Subcutaneous adipose tissue (tissue), 4 donors: ENCODE results near the gene CD244. TPM values are rescaled to one million over a fixed set of nuclear protein-coding genes. Genes with fewer than 3 reads are reported as not detected.

ENCODE experiments used
- total RNA-seq, 4 donors: library from RNA; depleted of rRNA; stranded (reverse); fragments of >200 nt; gene quantifications; one replicate each; pipeline ENCODE4 v1.1.0, GENCODE V29; 2016
- TF ChIP-seq, protein P1 (sequence below): fragments of 450-650 bp; IDR thresholded peaks from one replicate; pipeline ENCODE4 v1.5.1; 2016; ENCODE audit warnings: low read depth, mild to moderate bottlenecking, control low read depth, antibody characterized with exemption, moderate library complexity

CD244 gene
- total RNA-seq, 4 donors from 2014 or later = 0.88 to 3.2 TPM; not detected in 2

DNA sequence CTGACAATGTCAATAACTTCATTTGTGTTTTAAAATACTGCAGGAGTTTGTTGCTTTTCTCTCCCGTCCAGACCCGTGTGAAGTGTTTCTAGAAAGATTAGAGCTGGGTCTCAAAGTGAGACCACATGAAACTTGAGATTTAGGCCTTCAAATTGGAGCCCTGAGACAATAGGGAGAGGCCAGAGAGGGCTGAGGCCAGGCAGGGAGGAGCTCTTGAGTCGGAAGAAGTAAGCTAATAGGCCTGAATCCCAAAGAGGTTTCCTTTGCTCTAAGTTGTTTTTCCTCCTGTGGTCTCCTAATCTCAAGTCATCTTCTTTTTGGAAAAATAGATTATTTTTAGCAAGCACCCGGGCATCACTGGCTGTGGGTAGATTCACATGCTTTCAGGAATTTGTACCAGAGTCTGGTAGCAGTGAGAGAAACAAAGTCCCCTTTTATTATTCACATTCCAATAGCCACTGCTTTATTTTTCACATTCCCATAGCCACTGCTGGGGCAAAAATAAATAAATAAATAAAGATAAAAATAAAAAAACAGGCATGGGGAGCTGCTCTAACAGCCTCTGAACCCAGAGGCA is 25.6 kb downstream of the CD244 start:
- TF ChIP-seq, protein P1, sequence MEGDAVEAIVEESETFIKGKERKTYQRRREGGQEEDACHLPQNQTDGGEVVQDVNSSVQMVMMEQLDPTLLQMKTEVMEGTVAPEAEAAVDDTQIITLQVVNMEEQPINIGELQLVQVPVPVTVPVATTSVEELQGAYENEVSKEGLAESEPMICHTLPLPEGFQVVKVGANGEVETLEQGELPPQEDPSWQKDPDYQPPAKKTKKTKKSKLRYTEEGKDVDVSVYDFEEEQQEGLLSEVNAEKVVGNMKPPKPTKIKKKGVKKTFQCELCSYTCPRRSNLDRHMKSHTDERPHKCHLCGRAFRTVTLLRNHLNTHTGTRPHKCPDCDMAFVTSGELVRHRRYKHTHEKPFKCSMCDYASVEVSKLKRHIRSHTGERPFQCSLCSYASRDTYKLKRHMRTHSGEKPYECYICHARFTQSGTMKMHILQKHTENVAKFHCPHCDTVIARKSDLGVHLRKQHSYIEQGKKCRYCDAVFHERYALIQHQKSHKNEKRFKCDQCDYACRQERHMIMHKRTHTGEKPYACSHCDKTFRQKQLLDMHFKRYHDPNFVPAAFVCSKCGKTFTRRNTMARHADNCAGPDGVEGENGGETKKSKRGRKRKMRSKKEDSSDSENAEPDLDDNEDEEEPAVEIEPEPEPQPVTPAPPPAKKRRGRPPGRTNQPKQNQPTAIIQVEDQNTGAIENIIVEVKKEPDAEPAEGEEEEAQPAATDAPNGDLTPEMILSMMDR = no peak

DNA sequence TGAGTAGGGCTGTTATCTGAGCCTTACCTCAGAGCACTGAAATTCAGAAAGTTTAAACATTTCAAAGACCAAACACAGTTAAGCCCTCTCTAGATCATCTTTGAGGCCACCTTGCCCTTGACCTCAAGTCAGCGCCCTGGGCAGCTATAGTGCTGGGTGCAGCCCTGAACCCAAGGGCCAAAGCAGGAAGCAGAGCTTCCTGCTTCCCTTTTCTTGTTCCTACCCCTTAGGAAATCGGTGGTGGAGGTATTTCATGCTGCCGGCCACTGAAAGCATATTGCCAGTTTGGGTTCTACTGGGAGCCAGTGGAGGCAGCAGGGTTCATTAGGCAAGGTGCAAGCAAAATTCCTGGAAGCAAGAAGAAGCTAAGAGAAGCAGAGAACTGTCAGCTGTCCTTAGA is 26.1 kb downstream of the CD244 start:
- TF ChIP-seq, protein P1 = no peak

DNA sequence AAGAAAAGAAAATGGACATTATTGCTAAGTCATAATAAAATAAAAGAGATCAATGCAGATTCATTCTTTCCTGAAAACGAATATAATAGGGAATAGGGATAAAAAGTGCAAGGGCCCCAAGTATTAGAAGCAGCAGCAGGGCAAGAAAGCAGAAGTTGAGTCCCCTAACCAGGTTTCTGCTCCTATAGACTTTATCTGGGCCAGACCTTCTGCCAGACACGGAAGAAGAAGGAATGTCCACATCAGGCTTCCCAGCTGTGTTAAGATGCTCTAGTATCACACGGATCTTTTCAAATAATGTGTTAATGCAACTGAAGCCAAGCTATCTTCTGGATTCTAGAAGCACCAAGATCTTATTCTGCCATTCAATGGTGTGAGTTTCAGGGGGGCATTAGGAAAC is 26.9 kb downstream of the CD244 start:
- TF ChIP-seq, protein P1 = no peak

DNA sequence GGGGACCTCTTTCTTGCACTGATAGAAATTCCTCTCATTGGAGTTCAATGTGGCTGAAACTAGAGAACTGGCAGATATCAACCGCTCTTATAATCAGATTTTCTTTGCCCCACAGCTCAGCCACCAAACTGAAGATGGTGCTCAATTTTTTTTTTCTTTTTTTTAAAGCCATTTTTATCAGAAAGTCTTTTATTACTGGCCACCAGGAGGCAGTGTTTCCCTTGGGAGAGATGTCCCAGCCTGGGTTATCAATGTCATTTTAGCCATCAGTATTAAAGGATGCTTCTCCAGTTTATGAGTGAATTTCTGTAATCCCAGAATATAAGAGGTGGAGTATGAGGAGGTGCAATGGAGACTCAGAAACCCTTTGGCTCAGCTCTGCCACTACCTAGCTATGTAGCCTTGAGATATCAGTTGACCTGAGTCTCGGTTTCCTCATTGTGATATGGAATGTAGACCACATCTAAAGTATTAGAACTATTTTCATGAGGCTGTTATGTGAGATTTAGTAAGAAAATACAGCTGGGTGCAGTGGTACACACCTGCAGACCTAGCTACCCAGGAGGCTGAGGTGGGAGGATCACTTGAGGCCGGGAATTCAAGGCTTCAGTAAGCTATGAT is 27.6 kb downstream of the CD244 start:
- TF ChIP-seq, protein P1 = no peak

DNA sequence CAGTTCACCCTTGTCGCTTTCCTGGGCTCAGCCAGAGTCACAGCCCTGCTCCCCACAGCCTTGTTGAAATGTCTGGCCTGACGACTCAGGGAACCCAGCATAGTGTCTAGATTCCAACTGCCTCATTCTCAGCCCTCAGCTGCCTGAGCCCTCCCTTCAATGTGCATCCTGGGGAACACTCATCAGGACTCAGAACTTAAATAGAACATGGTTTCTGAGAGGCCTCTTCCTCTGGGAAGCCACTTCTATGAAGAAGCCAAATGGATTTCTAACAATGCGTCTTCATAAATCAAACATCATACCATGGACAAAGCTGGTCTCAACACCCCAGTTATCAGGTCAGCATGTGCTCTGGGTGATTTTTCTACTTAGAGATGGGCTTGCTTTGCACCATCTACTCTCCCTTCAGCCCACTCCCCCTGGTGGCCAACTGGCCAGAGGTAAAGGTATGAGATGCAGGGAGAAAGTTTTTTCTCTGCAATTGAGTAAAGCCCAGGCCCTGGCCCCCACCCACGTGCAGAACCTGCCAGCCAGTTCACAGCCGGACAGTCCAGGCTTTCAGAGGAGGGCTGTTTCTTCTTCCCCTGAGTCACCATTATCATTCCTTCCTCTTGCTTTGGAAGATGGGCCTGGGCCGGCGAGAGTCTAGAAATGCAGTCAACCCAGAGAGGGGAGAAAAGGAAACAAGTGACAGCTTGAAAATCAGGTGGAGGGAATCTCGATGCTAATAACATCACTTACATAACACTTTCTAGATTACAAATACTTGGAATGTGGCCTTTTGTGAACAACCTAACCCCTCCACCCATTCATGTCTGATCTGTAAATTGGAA is 32.1 kb downstream of the CD244 start:
- TF ChIP-seq, protein P1 = no peak

DNA sequence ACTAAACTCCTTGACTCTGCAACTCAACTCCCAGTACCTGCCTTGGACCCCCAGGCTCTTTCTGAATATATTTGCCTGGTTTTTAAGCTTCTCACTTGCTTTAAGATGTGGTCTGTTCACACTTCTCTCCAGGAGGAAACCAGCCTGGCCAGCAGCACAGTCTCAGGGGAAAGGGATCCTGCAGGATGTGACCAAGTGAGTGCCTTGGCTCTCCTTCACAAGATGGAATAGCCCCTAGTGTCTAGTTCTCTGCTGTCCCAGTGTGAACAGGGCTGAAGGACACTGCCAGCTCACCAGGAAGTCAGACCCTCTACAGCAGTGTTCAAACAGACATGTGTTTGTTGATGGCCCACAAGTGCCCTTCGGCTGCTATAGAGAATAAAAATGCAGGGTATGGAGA is 32.9 kb downstream of the CD244 start:
- TF ChIP-seq, protein P1 = no peak

DNA sequence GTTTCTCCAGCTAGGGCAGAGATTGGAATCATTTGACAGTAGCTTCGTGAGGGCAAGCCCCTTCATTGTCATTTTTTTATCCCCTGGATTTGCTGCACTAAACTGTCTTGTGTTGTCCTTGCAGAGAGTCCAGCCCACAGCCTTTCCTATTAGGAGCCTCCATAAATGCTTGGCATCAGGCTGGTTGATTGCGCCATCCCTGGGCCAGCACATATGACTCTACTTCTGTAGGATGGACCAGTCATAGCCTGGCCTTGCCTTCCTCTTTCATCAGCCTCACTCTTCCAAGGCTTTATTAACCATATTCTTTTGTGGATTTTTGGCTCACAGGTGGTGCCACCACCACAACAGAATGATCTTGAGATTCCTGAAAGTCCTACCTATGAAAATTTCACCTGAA is 35.3 kb downstream of the CD244 start:
- TF ChIP-seq, protein P1 = no peak
